Endodermal cell (in vitro differentiated cells): ENCODE data around the gene ABI2. TPM values are rescaled to one million over a fixed set of nuclear protein-coding genes. Genes with fewer than 3 reads are reported as not detected.

Source experiments
- DNase-seq: peaks from one replicate; pipeline ENCODE4 v3.0.0-alpha.2; 2017
- H3K27ac ChIP-seq: 2 replicates; pipeline ENCODE4 v1.5.1; 2013; ENCODE audit warnings: mild to moderate bottlenecking, low read depth, low read length, moderate library complexity
- H3K27me3 ChIP-seq: 2 replicates; pipeline ENCODE4 v1.6.1; 2013; ENCODE audit warnings: mild to moderate bottlenecking, low read length, moderate library complexity; ENCODE audit not compliant: insufficient read depth, control insufficient read depth, poor library complexity, severe bottlenecking
- H3K36me3 ChIP-seq: 2 replicates; pipeline ENCODE4 v1.7.0; 2013; ENCODE audit warnings: mild to moderate bottlenecking, low read length, moderate library complexity; ENCODE audit not compliant: control insufficient read depth, insufficient read depth
- H3K4me1 ChIP-seq: one replicate; pipeline ENCODE4 v1.7.0; 2013; ENCODE audit warnings: low read length; ENCODE audit not compliant: control insufficient read depth, insufficient read depth
- H3K4me3 ChIP-seq: 2 replicates; pipeline ENCODE4 v1.5.1; 2013; ENCODE audit warnings: mild to moderate bottlenecking, low read length, moderate library complexity
- H3K9ac ChIP-seq: 2 replicates; pipeline ENCODE4 v1.6.1; 2013; ENCODE audit warnings: mild to moderate bottlenecking, low read length, moderate library complexity; ENCODE audit not compliant: poor library complexity, severe bottlenecking; ENCODE audit errors: extremely low read depth
- H3K9me3 ChIP-seq: 2 replicates; pipeline ENCODE4 v1.6.1; 2013; ENCODE audit warnings: mild to moderate bottlenecking, low read length, moderate library complexity; ENCODE audit not compliant: control insufficient read depth
- H3K27ac Mint-ChIP-seq: 2 replicates; pipeline ENCODE4 v1.8.0; 2020; ENCODE audit warnings: mixed read lengths
- H3K27me3 Mint-ChIP-seq: 2 replicates; pipeline ENCODE4 v1.8.0; 2021; ENCODE audit warnings: mild to moderate bottlenecking, mixed read lengths; ENCODE audit not compliant: insufficient read depth
- H3K36me3 Mint-ChIP-seq: 2 replicates; pipeline ENCODE4 v1.8.0; 2020; ENCODE audit warnings: low read depth, mixed read lengths
- H3K4me1 Mint-ChIP-seq: 2 replicates; pipeline ENCODE4 v1.8.0; 2020; ENCODE audit warnings: mixed read lengths
- H3K4me3 Mint-ChIP-seq: 2 replicates; pipeline ENCODE4 v1.8.0; 2020; ENCODE audit warnings: mild to moderate bottlenecking, moderate library complexity, mixed read lengths
- H3K9me3 Mint-ChIP-seq: 2 replicates; pipeline ENCODE4 v1.8.0; 2020; ENCODE audit warnings: mild to moderate bottlenecking, mixed read lengths
- CTCF ChIP-seq: fragments of 200-600 bp; sonication (generic); conservative IDR thresholded peaks from 2 replicates; pipeline ENCODE4 v1.5.0; 2021; ENCODE audit warnings: antibody characterized with exemption, mild to moderate bottlenecking
- whole genome bisulfite sequencing, 2 experiments: methylation state at CpG; one replicate each; pipeline versions ENCODE4 v1.1.5 to v1.1.7; 2013; ENCODE audit warnings: missing lambda C conversion rate in 2 of 2, mixed read lengths in 1 of 2; ENCODE audit not compliant: insufficient coverage in 1 of 2, insufficient read length in 1 of 2; 5-methylcytosine and 5-hydroxymethylcytosine counted together
- total RNA-seq, 2 donors: library from RNA; stranded (reverse); fragmentation: NEBNext Ultra II Directional in 1 of 2; extraction: Animal tissue kit (Norgen Biotek cat#: 25700) in 1 of 2; gene quantifications; 2 replicates in 1 of 2; 3 replicates in 1 of 2; pipeline ENCODE4 v1.2.1, GENCODE V29; 2021

ABI2 gene
- total RNA-seq, 2 donors from 2014 or later, result 115 to 139 TPM

GRCh38 chr2:203492965-203493364 is 164.8 kb downstream of the ABI2 start:
- DNase-seq, result no peak
- no peak overlapping the region for H3K4me3 ChIP-seq
- Mint-ChIP-seq H3K27me3 (no peaks in the 10 kb centered on the region), H3K4me1 (no peaks in the 10 kb centered on the region), H3K9me3 (no peaks in the 10 kb centered on the region), H3K4me3 (no peak overlapping the region), H3K27ac (no peak overlapping the region), H3K36me3 (peaks cover 38% of the 10 kb centered on the region)
- TF ChIP-seq CTCF, result no peak
- no peaks in the 10 kb centered on the region for H3K4me1 ChIP-seq
- H3K27me3 ChIP-seq, result no peaks in the 10 kb centered on the region
- H3K9me3 ChIP-seq, result no peaks in the 10 kb centered on the region
- WGBS, 2 experiments, result 86 to 99% methylated on average over 1 to 2 of the region's 2 CpGs
- no peak overlapping the region for H3K9ac ChIP-seq
- no peak overlapping the region for H3K27ac ChIP-seq
- H3K36me3 ChIP-seq, result peaks cover 38% of the 10 kb centered on the region

Other genes starting within 250 kb of the ABI2 start
- 10 to 100 TPM; 22.9 to 27.8 TPM for gene CYP20A1, start 89.4 kb upstream of the ABI2 start, total RNA-seq
- 10 to 100 TPM; 23.5 to 24.6 TPM for gene RAPH1, start 206.9 kb downstream of the ABI2 start, total RNA-seq